Trophoblast cell (in vitro differentiated cells and primary cell): ENCODE measurements around the gene MAP6D1.

Experiments used
- DNase-seq, 2 donors: peaks; one replicate each; pipeline ENCODE4 v3.0.0-alpha.2; 2016
- H2AFZ ChIP-seq: 2 replicates; pipeline ENCODE4 v1.6.1; 2013; ENCODE audit warnings: low read length, moderate library complexity, mild to moderate bottlenecking; ENCODE audit not compliant: insufficient read depth, poor library complexity
- H2AK5ac ChIP-seq: 2 replicates; pipeline ENCODE4 v1.6.1; 2013; ENCODE audit warnings: mild to moderate bottlenecking, low read length
- H2BK120ac ChIP-seq: 2 replicates; pipeline ENCODE4 v1.6.1; 2013; ENCODE audit warnings: low read length, mild to moderate bottlenecking, moderate library complexity; ENCODE audit not compliant: insufficient read depth, poor library complexity
- H2BK12ac ChIP-seq: 2 replicates; pipeline ENCODE4 v1.6.1; 2013; ENCODE audit warnings: mild to moderate bottlenecking, low read length, moderate library complexity
- H2BK5ac ChIP-seq: 2 replicates; pipeline ENCODE4 v1.6.1; 2013; ENCODE audit warnings: low read length, low read depth, moderate library complexity, mild to moderate bottlenecking; ENCODE audit not compliant: poor library complexity
- H3K14ac ChIP-seq: 2 replicates; pipeline ENCODE4 v1.6.1; 2013; ENCODE audit warnings: mild to moderate bottlenecking, low read length
- H3K18ac ChIP-seq: 2 replicates; pipeline ENCODE4 v1.6.1; 2013; ENCODE audit warnings: mild to moderate bottlenecking, low read length
- H3K23ac ChIP-seq: 2 replicates; pipeline ENCODE4 v1.6.1; 2013; ENCODE audit warnings: low read length
- H3K27ac ChIP-seq: 2 replicates; pipeline ENCODE4 v1.5.1; 2013; ENCODE audit warnings: low read depth, mild to moderate bottlenecking, inconsistent platforms, low read length, moderate library complexity
- H3K27me3 ChIP-seq: 2 replicates; pipeline ENCODE4 v1.6.1; 2013; ENCODE audit warnings: inconsistent platforms, mild to moderate bottlenecking, low read length, moderate library complexity; ENCODE audit not compliant: insufficient read depth
- H3K36me3 ChIP-seq, 2 experiments: 1 replicate in 1 of 2; 2 replicates in 1 of 2; pipeline ENCODE4 v1.6.1; 2013; ENCODE audit warnings: low read length in 2 of 2, mild to moderate bottlenecking in 2 of 2, moderate library complexity in 1 of 2; ENCODE audit not compliant: insufficient read depth in 2 of 2, control insufficient read depth in 1 of 2
- H3K4ac ChIP-seq: 2 replicates; pipeline ENCODE4 v1.6.1; 2013; ENCODE audit warnings: low read depth, mild to moderate bottlenecking, low read length, moderate library complexity
- H3K4me1 ChIP-seq, 2 experiments: 1 replicate in 1 of 2; 2 replicates in 1 of 2; pipeline ENCODE4 v1.6.1; 2013; ENCODE audit warnings: low read length in 2 of 2, mild to moderate bottlenecking in 2 of 2, moderate library complexity in 1 of 2; ENCODE audit not compliant: insufficient read depth in 2 of 2, control insufficient read depth in 1 of 2
- H3K4me2 ChIP-seq: 2 replicates; pipeline ENCODE4 v1.6.1; 2013; ENCODE audit warnings: inconsistent platforms, mild to moderate bottlenecking, low read length, moderate library complexity
- H3K4me3 ChIP-seq: 2 replicates; pipeline ENCODE4 v1.5.1; 2013; ENCODE audit warnings: mild to moderate bottlenecking, low read depth, low read length, inconsistent platforms
- H3K79me1 ChIP-seq: one replicate; pipeline ENCODE4 v1.6.1; 2013; ENCODE audit warnings: low read length
- H3K79me2 ChIP-seq: 2 replicates; pipeline ENCODE4 v1.6.1; 2013; ENCODE audit warnings: low read length, mild to moderate bottlenecking; ENCODE audit not compliant: control insufficient read depth, insufficient read depth, poor library complexity
- H3K9ac ChIP-seq: 2 replicates; pipeline ENCODE4 v1.6.1; 2013; ENCODE audit warnings: mild to moderate bottlenecking, low read length
- H3K9me3 ChIP-seq: 2 replicates; pipeline ENCODE4 v1.6.1; 2013; ENCODE audit warnings: low read depth, mild to moderate bottlenecking, control low read depth, inconsistent platforms, low read length; ENCODE audit not compliant: insufficient read depth
- H4K12ac ChIP-seq: 2 replicates; pipeline ENCODE4 v1.6.1; 2013; ENCODE audit warnings: low read depth, mild to moderate bottlenecking, low read length, moderate library complexity
- H4K8ac ChIP-seq: 2 replicates; pipeline ENCODE4 v1.6.1; 2013; ENCODE audit warnings: low read depth, mild to moderate bottlenecking, low read length, moderate library complexity
- H4K91ac ChIP-seq: one replicate; pipeline ENCODE4 v1.6.1; 2013; ENCODE audit warnings: low read depth, mild to moderate bottlenecking, low read length, moderate library complexity
- WGBS: extraction: QIAGEN DNeasy Blood & Tissue Kit; methylation state at CpG from one replicate; pipeline ENCODE4 v1.1.7; 2013; ENCODE audit warnings: missing lambda C conversion rate; ENCODE audit not compliant: insufficient read length, insufficient coverage; ENCODE audit errors: extremely low coverage; 5-methylcytosine and 5-hydroxymethylcytosine counted together

MAP6D1 gene

DNA sequence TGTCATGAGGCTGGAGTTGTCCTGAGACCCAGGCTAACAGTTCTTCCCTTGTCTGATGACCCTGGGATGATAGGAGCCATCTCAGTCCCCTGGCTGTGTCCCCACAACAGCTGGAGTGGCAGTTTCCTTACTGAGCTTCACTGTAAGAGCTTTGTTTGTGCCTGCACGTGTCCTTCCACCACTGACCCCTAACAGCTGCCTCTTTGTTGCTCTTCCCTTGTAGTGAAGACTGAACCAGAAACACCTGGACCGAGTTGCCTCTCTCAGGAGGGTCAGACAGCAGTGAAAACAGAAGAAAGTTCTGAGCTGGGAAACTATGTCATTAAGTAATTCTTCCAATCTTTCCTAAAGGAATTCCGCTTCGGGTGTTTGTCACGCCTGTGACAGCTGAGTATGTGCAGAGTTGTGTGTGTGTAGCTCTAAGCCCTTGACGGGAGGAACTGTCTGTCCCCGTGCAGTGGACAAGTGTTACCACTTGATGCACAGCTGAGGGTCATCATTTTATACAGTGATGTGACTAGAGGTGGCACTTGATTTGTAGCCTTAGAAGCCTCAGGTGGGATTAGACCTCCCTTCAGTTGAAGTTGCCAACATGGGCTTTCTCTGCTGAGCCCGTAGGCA is 25.0 kb downstream of the MAP6D1 start:
- no peak overlapping the region for H2AK5ac ChIP-seq
- no peaks in the 10 kb centered on the region for H3K27me3 ChIP-seq
- H3K9me3 ChIP-seq, result no peaks in the 10 kb centered on the region
- no peak overlapping the region for H3K4me3 ChIP-seq
- H3K27ac ChIP-seq, result no peak overlapping the region
- H4K91ac ChIP-seq, result no peak overlapping the region
- DNase-seq, result no peak
- H3K36me3 ChIP-seq, result peaks cover 47 to 54% of the 10 kb centered on the region in 2 experiments
- H4K12ac ChIP-seq, result no peak overlapping the region
- WGBS, result no CpG with 5 or more reads among the region's 8 CpGs
- H3K4me2 ChIP-seq, result no peak overlapping the region
- H3K4me1 ChIP-seq, result no peaks in the 10 kb centered on the region
- H3K23ac ChIP-seq, result no peak overlapping the region
- H2BK120ac ChIP-seq, result no peak overlapping the region
- H3K14ac ChIP-seq, result no peak overlapping the region
- H3K79me1 ChIP-seq, result no peaks in the 10 kb centered on the region
- H3K4ac ChIP-seq, result no peak overlapping the region
- H3K9ac ChIP-seq, result no peak overlapping the region
- H3K18ac ChIP-seq, result no peak overlapping the region
- H2AFZ ChIP-seq, result no peak overlapping the region
- H2BK12ac ChIP-seq, result no peak overlapping the region
- no peaks in the 10 kb centered on the region for H3K79me2 ChIP-seq
- no peak overlapping the region for H4K8ac ChIP-seq
- no peak overlapping the region for H2BK5ac ChIP-seq

DNA sequence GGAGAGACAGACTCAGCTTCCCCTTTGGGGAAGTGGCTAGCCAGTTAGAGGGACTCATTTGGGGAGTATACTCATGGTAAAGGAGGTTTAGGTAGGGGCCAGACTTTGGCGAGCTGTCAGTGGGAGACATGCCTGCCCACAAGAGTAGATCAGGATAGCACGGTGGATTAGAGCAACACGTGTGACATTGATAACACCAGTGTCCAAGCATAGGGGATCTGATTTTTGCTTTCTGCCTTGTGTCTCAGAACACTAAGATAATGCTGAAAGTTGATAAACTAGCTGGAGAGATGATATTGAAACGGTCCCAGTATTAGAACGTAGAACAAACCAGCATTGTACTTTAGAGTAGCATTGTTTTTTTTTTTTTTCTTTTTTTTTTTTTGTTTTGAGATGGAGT is 25.9 kb downstream of the MAP6D1 start:
- no CpG with 5 or more reads among the region's 5 CpGs for WGBS
- Histone ChIP-seq H3K9ac (no peak overlapping the region), H2AK5ac (no peak overlapping the region), H3K23ac (no peak overlapping the region), H2BK12ac (no peak overlapping the region), H4K8ac (no peak overlapping the region), H3K4me2 (no peak overlapping the region), H3K4ac (no peak overlapping the region), H3K79me1 (no peaks in the 10 kb centered on the region), H2AFZ (no peak overlapping the region), H2BK120ac (no peak overlapping the region), H3K18ac (no peak overlapping the region), H4K12ac (no peak overlapping the region), H3K27me3 (no peaks in the 10 kb centered on the region), H3K4me3 (no peak overlapping the region), H3K4me1 (no peaks in the 10 kb centered on the region), H4K91ac (no peak overlapping the region), H3K36me3 (peaks cover 41 to 47% of the 10 kb centered on the region in 2 experiments), H3K27ac (no peak overlapping the region), H3K79me2 (no peaks in the 10 kb centered on the region), H2BK5ac (no peak overlapping the region), H3K9me3 (no peaks in the 10 kb centered on the region), H3K14ac (no peak overlapping the region)
- DNase-seq, result no peak

DNA sequence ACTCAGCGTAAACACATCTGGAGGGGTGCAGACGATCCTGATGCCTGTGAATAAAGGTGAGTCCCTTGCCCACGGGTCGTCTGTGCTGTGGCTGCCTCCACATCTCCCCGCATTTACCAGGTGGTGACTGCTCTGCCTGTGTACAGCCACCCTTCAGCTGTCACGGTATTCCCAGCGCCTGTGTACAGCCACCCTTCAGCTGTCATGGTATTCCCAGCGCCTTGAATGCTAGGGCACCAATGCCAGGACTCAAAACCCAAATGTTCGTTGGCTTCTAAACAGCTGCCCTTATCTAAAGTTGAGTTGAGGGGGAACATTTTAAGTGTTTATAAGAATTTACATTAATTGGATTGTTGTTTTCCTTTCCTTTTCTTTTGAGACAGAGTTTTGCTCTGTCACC is 27.4 kb downstream of the MAP6D1 start:
- no peak overlapping the region for H3K4ac ChIP-seq
- no peak overlapping the region for H3K18ac ChIP-seq
- H4K12ac ChIP-seq, result no peak overlapping the region
- no peak overlapping the region for H3K4me3 ChIP-seq
- H3K79me2 ChIP-seq, result no peaks in the 10 kb centered on the region
- H2BK5ac ChIP-seq, result no peak overlapping the region
- H3K23ac ChIP-seq, result no peak overlapping the region
- H3K9ac ChIP-seq, result no peak overlapping the region
- no peak overlapping the region for H2AFZ ChIP-seq
- DNase-seq, result no peak
- no peak overlapping the region for H4K8ac ChIP-seq
- no peak overlapping the region for H2AK5ac ChIP-seq
- H2BK120ac ChIP-seq, result no peak overlapping the region
- H3K79me1 ChIP-seq, result no peaks in the 10 kb centered on the region
- no peak overlapping the region for H3K14ac ChIP-seq
- peaks cover 33 to 39% of the 10 kb centered on the region in 2 experiments for H3K36me3 ChIP-seq
- no peak overlapping the region for H4K91ac ChIP-seq
- no CpG with 5 or more reads among the region's 9 CpGs for WGBS
- H3K27ac ChIP-seq, result no peak overlapping the region
- H3K4me2 ChIP-seq, result no peak overlapping the region
- H3K4me1 ChIP-seq, result no peaks in the 10 kb centered on the region
- no peaks in the 10 kb centered on the region for H3K9me3 ChIP-seq
- H3K27me3 ChIP-seq, result no peaks in the 10 kb centered on the region
- no peak overlapping the region for H2BK12ac ChIP-seq

DNA sequence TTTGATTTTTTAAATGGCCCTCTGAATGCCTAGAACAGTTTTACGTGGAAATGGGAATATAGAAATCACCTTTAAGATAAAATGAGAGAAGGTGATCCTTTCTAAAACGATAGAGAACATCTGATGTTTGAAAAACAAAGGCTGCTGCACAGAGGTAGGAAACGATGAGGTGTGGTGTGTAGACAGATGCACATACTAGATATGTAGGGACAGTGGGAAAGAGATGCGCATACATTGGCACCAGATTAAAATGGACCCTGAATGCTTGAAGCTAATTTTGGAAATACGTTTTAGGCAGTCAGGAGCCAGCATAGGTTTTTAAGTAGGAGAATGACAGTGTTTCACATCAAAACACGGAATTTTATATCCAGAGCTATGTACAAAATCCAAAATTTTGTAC is 29.0 kb downstream of the MAP6D1 start:
- H3K14ac ChIP-seq, result no peak overlapping the region
- DNase-seq, result no peak
- H3K4ac ChIP-seq, result no peak overlapping the region
- no peak overlapping the region for H2AFZ ChIP-seq
- no peaks in the 10 kb centered on the region for H3K79me2 ChIP-seq
- no peaks in the 10 kb centered on the region for H3K4me1 ChIP-seq
- no peak overlapping the region for H3K9ac ChIP-seq
- H2BK120ac ChIP-seq, result no peak overlapping the region
- no peak overlapping the region for H2BK5ac ChIP-seq
- H3K9me3 ChIP-seq, result no peaks in the 10 kb centered on the region
- H2BK12ac ChIP-seq, result no peak overlapping the region
- H3K4me3 ChIP-seq, result no peak overlapping the region
- H3K18ac ChIP-seq, result no peak overlapping the region
- H3K27me3 ChIP-seq, result no peaks in the 10 kb centered on the region
- no peak overlapping the region for H2AK5ac ChIP-seq
- H4K91ac ChIP-seq, result no peak overlapping the region
- H3K23ac ChIP-seq, result no peak overlapping the region
- no peak overlapping the region for H4K8ac ChIP-seq
- no peak overlapping the region for H4K12ac ChIP-seq
- H3K4me2 ChIP-seq, result no peak overlapping the region
- no peaks in the 10 kb centered on the region for H3K79me1 ChIP-seq
- H3K36me3 ChIP-seq, result peaks cover 27 to 37% of the 10 kb centered on the region in 2 experiments
- no peak overlapping the region for H3K27ac ChIP-seq
- no CpG with 5 or more reads among the region's 6 CpGs for WGBS
